ENCODE data around the gene CSF3.
A peak's percentile ranks its signal among the peaks of the same experiment; 100 is the strongest.

Gene CSF3

DNA sequence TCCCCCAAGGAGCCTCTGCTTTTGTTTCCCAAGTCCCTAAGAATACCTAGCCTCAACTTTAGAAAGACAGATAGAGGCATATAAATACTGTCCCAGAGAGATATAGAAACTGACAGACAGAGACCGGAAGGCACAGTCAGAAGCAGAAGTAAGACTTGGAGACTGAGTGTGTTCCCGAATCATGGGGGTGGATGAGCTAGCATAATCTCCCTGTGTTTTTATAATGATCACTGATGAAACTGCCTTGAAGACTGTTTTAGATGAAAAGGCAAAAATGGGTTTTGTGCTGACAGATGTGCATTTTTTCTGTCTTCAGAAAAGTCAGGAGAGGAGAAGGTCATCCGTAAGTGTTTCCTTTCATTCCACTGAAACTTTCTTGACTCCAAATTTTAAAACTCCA lies 43.0 kb upstream of the CSF3 start:
- DNase-seq (ENCODE audit: low read depth), result peak; percentile 11
- TF ChIP-seq, protein P1, sequence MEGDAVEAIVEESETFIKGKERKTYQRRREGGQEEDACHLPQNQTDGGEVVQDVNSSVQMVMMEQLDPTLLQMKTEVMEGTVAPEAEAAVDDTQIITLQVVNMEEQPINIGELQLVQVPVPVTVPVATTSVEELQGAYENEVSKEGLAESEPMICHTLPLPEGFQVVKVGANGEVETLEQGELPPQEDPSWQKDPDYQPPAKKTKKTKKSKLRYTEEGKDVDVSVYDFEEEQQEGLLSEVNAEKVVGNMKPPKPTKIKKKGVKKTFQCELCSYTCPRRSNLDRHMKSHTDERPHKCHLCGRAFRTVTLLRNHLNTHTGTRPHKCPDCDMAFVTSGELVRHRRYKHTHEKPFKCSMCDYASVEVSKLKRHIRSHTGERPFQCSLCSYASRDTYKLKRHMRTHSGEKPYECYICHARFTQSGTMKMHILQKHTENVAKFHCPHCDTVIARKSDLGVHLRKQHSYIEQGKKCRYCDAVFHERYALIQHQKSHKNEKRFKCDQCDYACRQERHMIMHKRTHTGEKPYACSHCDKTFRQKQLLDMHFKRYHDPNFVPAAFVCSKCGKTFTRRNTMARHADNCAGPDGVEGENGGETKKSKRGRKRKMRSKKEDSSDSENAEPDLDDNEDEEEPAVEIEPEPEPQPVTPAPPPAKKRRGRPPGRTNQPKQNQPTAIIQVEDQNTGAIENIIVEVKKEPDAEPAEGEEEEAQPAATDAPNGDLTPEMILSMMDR (conservative IDR thresholded peaks at IDR 0.05; ENCODE audit: low read length), result no peak
- H3K4me3 ChIP-seq (ENCODE audit: low read length), result no peak overlapping the region

DNA sequence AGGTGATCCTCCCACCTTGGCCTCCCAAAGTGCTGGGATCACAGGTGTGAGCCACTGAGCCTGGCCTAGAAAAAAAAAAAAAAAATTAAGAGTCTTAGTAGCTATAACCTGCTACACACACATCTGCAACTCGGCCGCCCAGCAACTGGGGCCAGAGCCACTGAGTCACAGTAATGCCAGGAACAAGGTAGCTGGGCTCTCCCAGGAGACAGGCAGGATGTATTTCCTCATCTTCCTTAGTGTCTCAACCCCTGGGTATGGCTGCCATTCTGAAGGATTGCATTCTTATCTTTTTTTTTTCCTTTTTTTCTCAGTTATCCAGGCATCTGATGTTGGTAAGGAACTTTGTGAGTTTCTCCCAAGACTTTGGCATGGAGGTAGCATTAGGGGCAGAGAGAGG lies 41.7 kb upstream of the CSF3 start:
- TF ChIP-seq, protein P1 (conservative IDR thresholded peaks at IDR 0.05; ENCODE audit: low read length), result no peak
- H3K4me3 ChIP-seq (ENCODE audit: low read length), result no peak overlapping the region
- peak; percentile 27 for DNase-seq (ENCODE audit: low read depth)

DNA sequence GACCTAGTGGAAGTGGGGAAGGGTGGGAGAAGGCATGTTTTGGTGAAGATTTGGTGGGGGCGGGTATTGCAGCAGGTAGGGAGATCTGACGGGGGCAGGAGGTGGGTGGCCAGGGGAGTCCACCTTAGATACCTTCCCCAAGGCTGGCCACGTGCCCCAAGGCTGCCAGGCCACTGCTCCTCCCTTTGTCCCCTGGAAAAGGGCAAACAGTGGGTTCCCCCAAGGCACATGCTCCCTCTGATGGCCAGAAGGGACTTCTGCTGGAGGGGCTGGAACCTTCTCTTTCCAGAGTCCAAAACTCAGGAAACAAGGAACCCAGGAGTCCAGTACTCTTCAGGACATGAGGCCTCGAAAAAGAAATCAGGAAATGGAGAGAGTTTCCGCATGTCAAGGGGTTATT lies 40.8 kb upstream of the CSF3 start:
- H3K4me3 ChIP-seq (ENCODE audit: low read length), result no peak overlapping the region
- TF ChIP-seq, protein P1 (conservative IDR thresholded peaks at IDR 0.05; ENCODE audit: low read length), result no peak
- no peak for DNase-seq (ENCODE audit: low read depth)

DNA sequence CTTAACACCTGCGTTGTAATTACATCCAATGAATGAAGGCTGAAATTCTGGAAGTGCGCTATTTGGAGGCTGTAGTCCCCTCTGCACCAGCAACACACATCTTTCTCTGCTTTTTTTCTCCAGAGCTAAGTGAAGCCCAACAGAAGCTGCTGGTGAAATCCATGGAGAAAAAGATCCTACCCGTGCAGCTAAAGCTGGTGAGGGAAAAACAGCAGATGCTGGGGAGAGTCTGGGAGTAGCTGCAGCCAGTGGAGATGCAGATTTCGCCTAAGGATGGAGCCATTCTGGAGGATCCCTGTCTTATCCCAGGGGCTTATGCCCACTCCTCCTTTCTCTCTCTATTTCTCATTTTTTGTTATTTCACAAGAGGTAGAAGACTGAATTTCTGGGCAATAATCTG lies 39.4 kb upstream of the CSF3 start:
- TF ChIP-seq, protein P1 (conservative IDR thresholded peaks at IDR 0.05; ENCODE audit: low read length), result no peak
- H3K4me3 ChIP-seq (ENCODE audit: low read length), result no peak overlapping the region
- DNase-seq (ENCODE audit: low read depth), result no peak

DNA sequence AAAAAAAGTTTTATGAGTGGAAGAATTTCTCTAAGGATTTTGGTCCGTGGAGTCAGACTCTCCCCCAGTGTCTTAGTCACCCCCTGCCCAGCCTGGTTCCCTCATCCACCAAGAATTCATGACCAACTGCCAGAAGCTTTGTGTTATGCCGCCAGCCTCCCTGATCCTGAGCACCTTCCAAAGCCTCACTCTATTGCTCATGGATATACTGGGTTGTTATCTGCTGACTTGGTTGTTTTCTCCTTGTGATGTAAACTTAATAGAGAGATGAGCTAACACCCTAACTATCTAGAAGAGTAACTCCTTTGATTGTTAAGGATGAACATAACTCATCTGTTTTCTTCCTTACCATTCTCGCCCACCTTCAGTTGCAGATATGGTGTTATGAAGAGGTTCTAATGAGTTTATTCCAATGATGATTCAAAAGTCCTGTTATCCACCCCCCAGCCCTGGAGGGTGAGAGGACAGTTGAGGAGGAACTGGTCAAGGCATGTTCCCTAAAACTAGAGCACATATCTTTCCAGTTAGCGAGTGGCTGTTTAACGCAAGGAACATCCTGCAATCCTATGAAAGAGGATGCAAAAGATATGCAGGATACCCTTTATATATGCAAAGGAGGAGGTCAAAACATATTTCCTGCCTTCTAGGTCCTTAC lies 36.1 kb upstream of the CSF3 start:
- H3K4me3 ChIP-seq (ENCODE audit: low read length), result no peak overlapping the region
- TF ChIP-seq, protein P1 (conservative IDR thresholded peaks at IDR 0.05; ENCODE audit: low read length), result no peak
- peak; percentile 84 for DNase-seq (ENCODE audit: low read depth)

DNA sequence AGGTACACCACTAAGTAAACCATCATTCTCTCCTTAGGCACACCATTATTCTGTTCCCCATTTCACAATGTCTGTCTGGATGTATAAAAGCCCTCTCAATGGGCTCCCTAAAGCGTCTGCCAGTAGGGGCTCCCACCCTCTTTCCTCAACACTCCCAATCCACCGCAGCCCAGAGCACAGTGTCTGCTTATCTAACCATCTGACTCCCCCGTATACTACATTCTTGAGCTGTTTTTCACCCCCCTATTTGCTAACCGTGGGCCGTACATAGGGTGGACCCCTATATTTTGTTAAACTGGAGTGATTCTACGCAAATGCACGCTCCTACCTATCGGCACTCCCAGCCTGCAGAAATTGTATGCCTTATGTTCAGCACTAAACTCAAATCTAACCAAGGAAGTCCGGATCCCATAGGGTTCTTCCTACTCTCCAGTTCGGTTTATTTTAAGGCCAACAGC lies 35.3 kb upstream of the CSF3 start:
- H3K4me3 ChIP-seq (ENCODE audit: low read length), result peak overlapping the region; percentile 76
- TF ChIP-seq, protein P1 (conservative IDR thresholded peaks at IDR 0.05; ENCODE audit: low read length), result peak; percentile 31
- no peak for DNase-seq (ENCODE audit: low read depth)

Measured in AG10803 (cell line).